NCI-H2081 treated with DMSO at 0.1 percent for 48 hours (cell line): ENCODE data around the gene ZNF428.
"Not testable (repeated sequence)": the region's sequence is repeated elsewhere in the genome, so short reads cannot be mapped to it uniquely, and the experiment has no call there.

Experiments
- DNase-seq: peaks from one replicate; lab custom pipeline; 2025; lab: John Stamatoyannopoulos, UW

The ZNF428 gene

DNA sequence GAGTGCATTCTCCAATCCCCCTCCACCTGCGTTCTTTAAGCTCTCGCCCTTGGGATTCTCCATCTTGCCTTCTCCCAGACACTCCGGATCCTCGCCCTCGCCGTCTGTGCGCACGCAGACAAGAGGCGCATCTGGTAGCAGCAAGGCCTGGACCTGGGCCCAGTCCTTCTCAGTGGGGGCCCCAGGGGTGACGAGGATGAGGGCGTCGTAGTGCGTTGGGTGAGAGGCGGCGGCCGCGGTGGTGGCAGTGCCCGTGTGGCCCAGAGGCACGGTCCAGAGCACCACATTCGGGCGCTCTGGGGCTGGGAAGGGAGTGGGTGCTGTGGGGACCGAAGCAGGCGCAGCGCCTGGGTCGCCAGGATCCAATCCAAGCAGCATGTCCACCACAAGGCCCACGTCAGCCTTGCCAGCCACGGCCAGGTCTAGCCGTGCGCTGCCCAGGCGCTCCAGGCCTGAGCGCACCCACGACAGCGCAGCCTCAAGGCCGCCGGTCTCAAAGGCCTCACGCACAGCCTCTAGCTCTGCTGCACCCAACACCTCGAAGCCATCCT lies 26.6 kb downstream of the ZNF428 start:
- DNase-seq: no peak

DNA sequence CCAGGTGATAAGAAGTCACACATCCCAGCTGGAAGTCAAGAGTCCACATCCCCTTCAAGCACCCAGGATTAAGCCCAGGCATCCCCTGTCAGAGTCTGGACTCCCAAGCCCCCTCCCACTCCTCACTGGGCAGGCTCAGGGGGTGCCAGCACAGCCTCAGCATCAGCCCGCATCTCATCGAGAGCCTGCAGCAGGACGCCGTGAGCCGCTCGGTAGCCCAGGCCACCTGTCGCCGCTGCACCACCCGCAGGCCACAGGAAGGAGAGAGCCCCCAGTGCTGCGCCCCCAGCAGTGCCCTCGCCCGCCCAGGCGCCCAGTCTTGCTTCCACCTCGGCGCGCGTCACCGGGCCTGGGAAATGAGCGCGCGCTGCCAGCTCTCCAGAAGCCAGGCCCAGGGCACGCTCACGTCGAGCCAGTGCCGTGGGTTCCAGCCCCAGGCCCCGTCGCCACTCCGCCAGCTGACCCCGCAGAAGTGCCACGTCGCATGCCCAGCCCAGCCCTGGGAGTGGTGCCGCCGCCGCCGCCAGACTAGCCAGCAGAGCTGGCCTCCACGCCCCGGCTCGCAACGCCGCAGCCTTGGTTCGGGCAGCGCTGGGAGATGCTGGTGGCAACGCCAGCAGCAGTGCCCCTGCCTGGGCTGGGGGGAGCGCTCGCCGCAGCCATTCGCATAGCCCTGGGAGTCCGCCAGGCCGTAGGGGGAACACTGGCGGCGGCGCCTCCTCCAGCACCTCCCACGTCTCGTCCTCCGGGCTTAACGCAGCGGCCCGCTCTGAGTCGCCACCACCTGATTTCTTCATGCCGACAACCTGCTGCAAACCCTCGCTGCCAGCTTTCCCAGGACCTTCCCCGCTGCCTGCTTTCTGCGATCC lies 27.3 kb downstream of the ZNF428 start:
- DNase-seq: no peak

GRCh38 chr19:43589678-43590077 lies 29.8 kb downstream of the ZNF428 start:
- no peak for DNase-seq

- DNase-seq: no peak
Measured at GRCh38 chr19:43589277-43589676, 30.2 kb downstream of the ZNF428 start.

DNA sequence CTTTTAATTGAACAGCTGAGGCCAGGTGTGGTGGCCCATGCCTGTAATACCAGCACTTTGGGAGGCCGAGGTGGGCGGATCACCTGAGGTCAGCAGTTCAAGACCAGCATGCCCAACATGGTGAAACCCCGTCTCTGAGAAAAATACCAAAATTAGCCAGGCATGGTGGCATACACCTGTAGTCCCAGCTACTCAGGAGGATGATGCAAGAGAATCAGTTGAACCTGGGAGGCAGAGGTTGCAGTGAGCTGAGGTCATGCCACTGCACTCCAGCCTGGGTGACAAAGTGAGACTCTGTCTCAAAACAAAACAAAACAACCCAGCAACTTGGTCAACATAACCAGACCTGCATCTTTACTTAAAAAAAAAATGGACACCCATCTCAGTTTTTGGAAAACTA lies 32.4 kb downstream of the ZNF428 start:
- DNase-seq: not testable (repeated sequence)

GRCh38 chr19:43586346-43586745 lies 33.1 kb downstream of the ZNF428 start:
- no peak for DNase-seq

GRCh38 chr19:43584484-43584883 lies 34.9 kb downstream of the ZNF428 start:
- no peak for DNase-seq

DNA sequence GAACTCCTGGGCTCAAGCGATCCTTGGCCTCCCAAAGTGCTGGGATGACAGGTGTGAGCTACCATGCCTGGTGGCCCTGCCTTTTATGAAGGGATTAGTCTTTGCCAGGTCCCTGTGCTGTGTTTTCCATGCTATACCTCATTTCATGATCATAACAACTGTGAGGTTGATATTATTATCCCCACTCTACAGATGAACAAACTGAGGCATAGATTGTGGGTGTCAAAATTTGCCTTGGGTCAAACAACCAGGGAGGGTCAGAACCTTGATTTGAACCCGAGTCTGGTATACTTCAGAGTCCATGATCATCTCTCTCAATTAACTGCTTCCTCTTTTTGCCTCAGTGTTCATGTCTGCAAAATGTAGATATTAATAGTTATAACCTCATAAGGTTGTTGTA lies 36.9 kb downstream of the ZNF428 start:
- DNase-seq: no peak

GRCh38 chr19:43581467-43581866 lies 38.0 kb downstream of the ZNF428 start:
- no peak for DNase-seq

DNA sequence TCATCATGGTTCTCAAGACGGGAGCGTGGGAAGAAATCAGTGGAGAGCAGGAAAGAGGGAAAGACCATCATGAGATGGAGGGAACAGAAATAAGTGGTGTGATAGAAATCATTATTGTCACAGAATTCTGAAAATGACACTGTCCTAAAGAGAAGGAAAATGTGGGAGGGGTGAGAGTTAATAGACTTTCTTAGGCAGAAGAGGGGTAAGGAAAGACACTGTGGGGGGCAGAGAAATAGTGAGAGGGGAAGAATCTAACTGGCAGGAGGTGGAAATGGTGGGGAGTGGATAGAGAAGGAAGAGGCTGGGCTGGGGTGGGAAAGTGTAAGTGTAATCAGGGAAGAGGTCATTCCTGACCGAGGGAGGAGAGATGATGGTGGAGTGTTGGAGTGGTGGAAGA lies 40.6 kb downstream of the ZNF428 start:
- no peak for DNase-seq

DNA sequence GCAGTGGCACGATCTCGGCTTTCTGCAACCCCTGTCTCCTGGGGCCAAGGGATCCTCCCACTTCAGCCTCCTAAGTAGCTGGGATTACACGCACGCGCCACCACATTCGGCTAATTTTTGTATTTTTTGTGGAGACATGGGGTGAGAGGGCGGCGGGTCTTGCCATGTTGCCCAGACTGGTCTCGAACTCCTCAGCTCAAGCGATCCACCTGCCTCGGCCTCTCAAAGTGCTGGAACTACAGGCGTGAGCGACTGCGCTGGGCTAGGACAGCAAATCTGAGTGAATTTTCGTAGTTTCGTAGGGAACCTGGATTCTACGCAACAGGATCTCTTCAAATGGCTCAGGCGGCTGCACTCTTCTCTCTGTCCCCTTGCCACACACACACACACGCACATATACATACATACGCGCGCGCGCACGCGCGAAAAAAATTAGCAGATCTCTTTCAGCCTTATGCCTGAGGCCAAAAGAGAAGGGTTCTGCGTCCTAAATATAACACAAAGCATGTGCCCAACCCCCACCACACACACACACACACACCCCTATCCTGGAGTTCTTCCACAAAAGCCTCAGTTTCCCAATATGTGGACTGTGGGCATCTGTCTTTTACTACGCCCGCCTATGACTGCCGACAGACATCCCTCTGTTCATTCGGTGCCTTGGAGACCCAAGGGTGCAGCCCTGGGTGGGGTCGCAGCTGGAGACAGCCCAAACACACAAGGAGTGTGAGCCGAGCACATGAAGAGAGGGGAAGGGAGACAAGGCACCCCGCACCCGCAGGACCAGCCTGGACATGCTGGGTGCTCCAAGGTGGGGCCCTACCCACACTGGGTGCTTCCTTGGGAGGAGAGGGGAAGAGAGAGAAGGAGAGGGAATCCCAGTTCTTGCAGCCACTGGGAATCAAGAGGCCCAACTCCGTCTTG lies 43.2 kb downstream of the ZNF428 start:
- no peak for DNase-seq

DNA sequence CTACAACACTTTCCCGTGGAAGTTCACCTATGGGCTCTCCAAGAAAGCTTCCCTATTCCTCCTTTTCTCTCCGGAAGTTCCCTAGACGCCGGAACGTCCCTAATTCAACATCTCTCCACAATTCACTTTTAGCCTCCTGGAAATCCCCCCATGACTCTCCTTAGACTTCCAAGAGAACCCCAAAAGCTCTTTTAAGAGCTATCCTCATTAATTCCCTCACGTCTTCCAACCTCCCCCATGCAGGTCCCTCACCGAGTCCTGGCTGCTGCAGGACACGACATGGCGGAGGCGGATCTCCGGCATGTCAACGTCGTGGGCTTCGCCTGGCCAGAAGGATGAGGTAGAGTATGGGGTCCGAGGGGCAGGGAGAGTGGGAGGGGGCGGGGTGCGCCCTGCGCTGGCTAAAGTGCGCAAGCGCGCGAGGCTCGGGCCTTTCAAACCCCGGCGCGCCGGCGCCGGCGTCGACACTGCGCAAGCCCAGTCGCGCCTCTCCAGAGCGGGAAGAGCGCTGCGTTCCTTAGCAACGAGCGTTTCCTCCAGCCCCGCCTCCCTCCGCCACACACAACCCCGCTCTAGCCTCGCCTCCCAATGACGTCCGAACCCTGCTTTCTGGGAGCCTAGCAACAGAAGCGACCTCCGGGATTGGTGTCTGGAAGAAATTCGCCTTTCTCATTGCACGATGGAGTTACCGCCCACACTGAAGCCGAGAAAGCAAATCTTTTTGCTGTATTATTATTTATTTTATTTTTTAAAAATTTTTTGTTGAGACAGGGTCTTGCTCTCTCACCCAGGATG lies 44.1 kb downstream of the ZNF428 start, which contains the start of the genes PINLYP and XRCC1:
Gene PINLYP, plus strand, starts transcription at position 646 of the 795 bp plus-strand sequence. CDS start 1,391 bp downstream, outside the sequence.
Gene XRCC1, minus strand, starts transcription at position 372 of the 795 bp plus-strand sequence. Its CDS starts 69 bp downstream, at position 303.
- peak; percentile 93 for DNase-seq

- DNase-seq: no peak
Measured at GRCh38 chr19:43574424-43575155, 44.8 kb downstream of the ZNF428 start.

- DNase-seq: peak; percentile 15
Measured at GRCh38 chr19:43572171-43572588, 47.2 kb downstream of the ZNF428 start.

- DNase-seq: peak; percentile 66
Measured at GRCh38 chr19:43570174-43570791, 49.1 kb downstream of the ZNF428 start.

DNA sequence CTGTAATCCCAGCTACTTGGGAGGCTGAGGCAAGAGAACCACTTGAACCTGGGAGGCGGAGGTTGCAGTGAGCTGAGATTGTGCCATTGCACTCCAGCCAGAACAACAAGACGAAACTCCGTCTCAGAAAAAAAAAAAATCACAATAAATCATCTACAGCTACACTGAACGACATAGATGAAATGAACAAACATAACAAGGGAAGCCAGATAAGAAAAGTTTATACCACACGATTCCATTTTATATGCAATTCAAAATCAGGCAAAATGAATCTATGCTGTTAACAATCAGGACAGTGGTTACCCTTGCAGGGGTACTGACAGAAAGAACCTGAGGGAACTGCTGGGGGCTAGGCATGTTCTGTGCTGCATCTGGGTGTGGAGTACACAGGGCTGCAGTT lies 49.8 kb downstream of the ZNF428 start:
- DNase-seq: no peak

DNA sequence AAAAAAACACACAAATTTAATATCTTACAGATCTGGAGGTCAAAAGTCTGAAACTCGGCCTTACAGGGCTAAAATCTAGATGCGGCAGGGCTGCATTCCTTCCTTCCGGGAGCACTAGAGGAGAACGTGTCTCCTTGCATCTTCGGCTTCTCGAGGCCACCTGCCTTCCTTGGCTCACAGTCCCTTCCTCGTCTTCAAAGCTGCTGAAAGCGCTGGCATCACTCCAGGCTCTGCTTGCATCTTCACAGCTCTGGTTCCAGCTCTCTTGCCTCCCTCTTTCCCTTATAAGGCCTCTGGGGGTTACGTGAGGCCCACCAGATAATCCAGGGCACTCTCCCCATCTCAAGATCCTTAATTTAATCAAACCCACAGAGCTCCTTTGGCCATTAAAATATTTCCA lies 54.6 kb downstream of the ZNF428 start:
- no peak for DNase-seq

DNA sequence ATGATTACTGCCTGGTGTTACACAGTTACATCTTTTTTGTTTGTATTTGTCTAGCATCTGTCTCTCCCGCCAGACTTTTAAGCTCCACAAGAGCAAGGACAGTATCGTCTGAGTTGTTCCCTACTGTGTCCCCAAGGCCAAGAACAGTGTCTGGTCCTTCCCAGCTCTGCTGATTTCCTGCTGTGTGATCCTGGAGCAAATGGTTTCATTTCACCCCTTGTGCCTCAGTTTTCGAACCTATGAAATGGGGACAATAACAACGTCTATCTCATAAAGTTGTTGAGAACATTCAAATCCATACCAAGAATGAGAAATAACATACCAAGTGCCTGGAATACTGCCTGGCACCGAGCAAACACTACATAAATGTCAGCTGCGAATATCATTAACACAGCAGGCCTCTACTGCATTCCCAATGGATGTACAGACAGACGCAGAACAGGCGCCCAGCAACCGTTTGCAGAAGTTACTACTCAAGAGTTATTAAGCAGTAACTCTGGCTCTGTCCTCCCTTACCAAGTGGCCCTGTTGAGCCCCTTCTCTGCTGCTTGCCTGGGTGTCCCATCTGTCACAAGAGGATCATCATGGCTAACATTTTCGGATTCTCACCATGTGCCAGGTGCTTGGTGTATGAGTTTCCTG lies 55.5 kb downstream of the ZNF428 start:
- no peak for DNase-seq

- DNase-seq: peak; percentile 80
Measured at GRCh38 chr19:43562698-43563241, 56.7 kb downstream of the ZNF428 start.
